ENCODE data around the gene HOXB3. TPM values are rescaled to one million over a fixed set of nuclear protein-coding genes. Genes with fewer than 3 reads are reported as not detected.

The HOXB3 gene
- total RNA-seq, 3 donors from 2014 or later: 13.8 to 36.7 (median 14.4) TPM

- peak overlapping the region; percentile 12 to 71 for H3K27ac ChIP-seq
- TF ChIP-seq POLR2A (IDR thresholded peaks at IDR 0.05): no peak
- TF ChIP-seq POLR2AphosphoS5 (IDR thresholded peaks at IDR 0.05): no peak
- TF ChIP-seq CTCF (IDR thresholded peaks at IDR 0.05): no peak
- H3K4me3 ChIP-seq: no peak overlapping the region
- intact Hi-C loops (cut with DNase I; ENCODE audit: low total_unique reads): loop anchor here (5.0 kb wide), 1 partner anchor 60 kb away; no protein-coding TSS in a partner anchor
- peaks cover 0 to 8% of the 10 kb centered on the region in 2 donors for H3K27me3 ChIP-seq
- H3K9me3 ChIP-seq: no peaks in the 10 kb centered on the region
- H3K36me3 ChIP-seq: no peaks in the 10 kb centered on the region
- no peaks in the 10 kb centered on the region for H3K4me1 ChIP-seq
- DNase-seq (ENCODE audit: low spot score in 2 of 2): peak; percentile 27 to 75
These were observed 67.9 kb downstream of the HOXB3 start for GRCh38 chr17:48522031-48522653.

- H3K9me3 ChIP-seq: no peaks in the 10 kb centered on the region
- no peak overlapping the region for H3K4me3 ChIP-seq
- no peaks in the 10 kb centered on the region for H3K27me3 ChIP-seq
- no peaks in the 10 kb centered on the region for H3K36me3 ChIP-seq
- intact Hi-C loops (cut with DNase I; ENCODE audit: low total_unique reads): loop anchor here (5.0 kb wide), 1 partner anchor 58 kb away; no protein-coding TSS in a partner anchor
- H3K4me1 ChIP-seq: no peaks in the 10 kb centered on the region
- no peak for DNase-seq (ENCODE audit: low spot score in 2 of 2)
- H3K27ac ChIP-seq: peak overlapping the region in 1 of 2 donors; percentile 25
- TF ChIP-seq POLR2AphosphoS5 (IDR thresholded peaks at IDR 0.05) (no peak), POLR2A (IDR thresholded peaks at IDR 0.05) (no peak), CTCF (IDR thresholded peaks at IDR 0.05) (no peak)
These were observed 69.4 kb downstream of the HOXB3 start for GRCh38 chr17:48520631-48521079.

GRCh38 chr17:48519427-48519826, 70.6 kb downstream of the HOXB3 start:
- H3K9me3 ChIP-seq: no peaks in the 10 kb centered on the region
- H3K27ac ChIP-seq: no peak overlapping the region
- no peak for TF ChIP-seq POLR2AphosphoS5 (IDR thresholded peaks at IDR 0.05)
- no peak for TF ChIP-seq POLR2A (IDR thresholded peaks at IDR 0.05)
- TF ChIP-seq CTCF (IDR thresholded peaks at IDR 0.05): no peak
- intact Hi-C loops (cut with DNase I; ENCODE audit: low total_unique reads): no loop called here
- no peaks in the 10 kb centered on the region for H3K36me3 ChIP-seq
- H3K27me3 ChIP-seq: no peaks in the 10 kb centered on the region
- no peak for DNase-seq (ENCODE audit: low spot score in 2 of 2)
- H3K4me3 ChIP-seq: no peak overlapping the region
- no peaks in the 10 kb centered on the region for H3K4me1 ChIP-seq

GRCh38 chr17:48517478-48517877, 72.6 kb downstream of the HOXB3 start:
- no peak for DNase-seq (ENCODE audit: low spot score in 2 of 2)
- TF ChIP-seq POLR2A (IDR thresholded peaks at IDR 0.05): no peak
- no peak for TF ChIP-seq POLR2AphosphoS5 (IDR thresholded peaks at IDR 0.05)
- no peaks in the 10 kb centered on the region for H3K9me3 ChIP-seq
- intact Hi-C loops (cut with DNase I; ENCODE audit: low total_unique reads): no loop called here
- no peaks in the 10 kb centered on the region for H3K4me1 ChIP-seq
- no peak overlapping the region for H3K4me3 ChIP-seq
- H3K36me3 ChIP-seq: no peaks in the 10 kb centered on the region
- no peaks in the 10 kb centered on the region for H3K27me3 ChIP-seq
- no peak overlapping the region for H3K27ac ChIP-seq

- no peaks in the 10 kb centered on the region for H3K4me1 ChIP-seq
- no peak overlapping the region for H3K4me3 ChIP-seq
- H3K27ac ChIP-seq: peak overlapping the region in 1 of 2 donors; percentile 32
- DNase-seq (ENCODE audit: low spot score in 2 of 2): no peak
- H3K27me3 ChIP-seq: no peaks in the 10 kb centered on the region
- TF ChIP-seq CTCF (IDR thresholded peaks at IDR 0.05) (no peak), POLR2AphosphoS5 (IDR thresholded peaks at IDR 0.05) (no peak), POLR2A (IDR thresholded peaks at IDR 0.05) (no peak)
- no peaks in the 10 kb centered on the region for H3K9me3 ChIP-seq
- no peaks in the 10 kb centered on the region for H3K36me3 ChIP-seq
- intact Hi-C loops (cut with DNase I; ENCODE audit: low total_unique reads): no loop called here
These were observed 73.8 kb downstream of the HOXB3 start for GRCh38 chr17:48515925-48516900.
